Heart left ventricle (tissue), 13 donors: ENCODE measurements around the gene TRIM54.

Experiments used
- CTCF ChIP-seq, 12 donors: fragments of 200-600 bp; sonication (generic) in 4 of 12; IDR thresholded peaks; one replicate each; pipeline versions ENCODE4 v1.5.0 to v1.8.0; 2018 to 2022; ENCODE audit warnings: antibody characterized with exemption in 12 of 12, mild to moderate bottlenecking in 5 of 12
- POLR2A ChIP-seq, 2 donors: fragments of 450-650 bp; IDR thresholded peaks; one replicate each; pipeline ENCODE4 v1.6.1; 2017; ENCODE audit warnings: antibody characterized with exemption in 2 of 2, mild to moderate bottlenecking in 2 of 2, moderate library complexity in 2 of 2
- donor health status: ischemic (EF 13 %, LVEDD 7.1; RV severe dilation, severe dysfunction).
- donor health status: DM: no; HTN: yes; CAD: no.
- donor health status: DM: no; HTN: no; CAD: no.
- donor health status: ischemic (EF 25% LVEDD 6.9; RV normal size, moderate dysfunction).
- donor health status: ischemic (EF 25% LVEDD 5.7; RV mildly dilated, moderate dysfunction).
- donor health status: ischemic (EF 35%, LVEDD 5.7; RV mildly dilated, moderate dysfunction).
- donor health status: nonischemic (EF 11% LVEDD 7.7; RV severe dilation, severe dysfunction).
- donor health status: DM: yes; HTN: yes; CAD: no.
- donor health status: PGD.
- donor health status: ischemic (EF 29% LVEDD 5.4; RV normal size, mild dysfunction).
- donor health status: nonischemic (EF 23%, LVEDD 6.1; RV moderate dilation, normal function).

DNA sequence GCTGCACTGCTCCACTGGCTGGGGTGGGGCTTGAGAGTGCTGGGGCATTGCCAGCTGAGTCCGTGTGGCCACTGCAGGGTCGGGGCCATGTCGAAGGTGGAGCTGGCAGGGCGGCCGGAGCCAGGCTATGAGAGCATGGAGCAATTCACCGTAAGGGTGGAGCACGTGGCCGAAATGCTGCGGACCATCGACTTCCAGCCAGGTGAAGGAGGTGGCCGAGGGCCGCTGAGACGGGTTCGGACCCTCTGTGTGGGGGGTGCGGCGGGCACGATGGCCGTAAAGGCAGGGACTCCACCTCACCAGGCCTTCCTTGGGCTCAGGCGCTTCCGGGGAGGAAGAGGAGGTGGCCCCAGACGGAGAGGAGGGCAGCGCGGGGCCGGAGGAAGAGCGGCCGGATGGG, 23.9 kb downstream of the TRIM54 start:
- TF ChIP-seq CTCF (IDR thresholded peaks at IDR 0.05) (no peak), POLR2A (IDR thresholded peaks at IDR 0.05) (no peak)
